ENCODE data around the gene TTL. TPM values are rescaled to one million over a fixed set of nuclear protein-coding genes. Genes with fewer than 3 reads are reported as not detected.
A peak's percentile ranks its signal among the peaks of the same experiment; 100 is the strongest.

Gene TTL
- total and polyA plus RNA-seq, 2 of the 13 experiments (the other 11 are each of a cell fraction or from before 2014, with no cell fraction given), result 19.0 to 59.8 TPM

GRCh38 chr2:112481050-112481527 lies 867 bp upstream of the TTL start (continued):
- TF ChIP-seq ARID5B (CRISPR knock-in tag; IDR thresholded peaks at IDR 0.05) (peak; percentile 68), ISX (CRISPR knock-in tag; conservative IDR thresholded peaks at IDR 0.05) (no peak), ATAD3A (CRISPR knock-in tag; IDR thresholded peaks at IDR 0.05) (no peak), MATR3 (CRISPR knock-in tag; IDR thresholded peaks at IDR 0.05) (no peak), ISL2 (CRISPR knock-in tag; IDR thresholded peaks at IDR 0.05) (no peak), KMT2A (CRISPR knock-in tag; IDR thresholded peaks at IDR 0.05) (peak; percentile 77), FOXC1 (CRISPR knock-in tag; IDR thresholded peaks at IDR 0.05; ENCODE audit: borderline replicate concordance) (no peak), ZNF891 (CRISPR knock-in tag; IDR thresholded peaks at IDR 0.05) (no peak), ETV6 (CRISPR knock-in tag; conservative IDR thresholded peaks at IDR 0.05) (0 out of 2 replicates have a peak, but pooled peaks have one; percentile 16), TEAD3 (CRISPR knock-in tag; optimal IDR thresholded peaks at IDR 0.05; ENCODE audit: borderline replicate concordance) (peak; percentile 87), MBD4 (IDR thresholded peaks at IDR 0.05; ENCODE audit: borderline replicate concordance, low read length) (no peak), PCBP2 (optimal IDR thresholded peaks at IDR 0.05; ENCODE audit: low read depth, low read length, poor library complexity, severe bottlenecking) (no peak), FOSL2 (CRISPR knock-in tag; IDR thresholded peaks at IDR 0.05) (peak; percentile 28; the same call in 1 of the 2 replicates), ZNF224 (CRISPR knock-in tag; IDR thresholded peaks at IDR 0.05) (no peak), ETV5 (CRISPR knock-in tag; IDR thresholded peaks at IDR 0.05; ENCODE audit: borderline replicate concordance) (no peak; the same call in 1 of the 2 replicates), ZNF432 (CRISPR knock-in tag; IDR thresholded peaks at IDR 0.05; ENCODE audit: borderline replicate concordance) (no peak), SATB2 (CRISPR knock-in tag; IDR thresholded peaks at IDR 0.05) (no peak), ZSCAN12 (CRISPR knock-in tag; IDR thresholded peaks at IDR 0.05) (no peak), TBX3 (IDR thresholded peaks at IDR 0.05; ENCODE audit: borderline replicate concordance) (no peak), SNRNP70 (IDR thresholded peaks at IDR 0.05; ENCODE audit: low read depth, low read length) (no peak), ZNF674 (CRISPR knock-in tag; IDR thresholded peaks at IDR 0.05; ENCODE audit: low read depth) (0 out of 2 replicates have a peak, but pooled peaks have one; percentile 35)
- TF ChIP-seq, protein P1, sequence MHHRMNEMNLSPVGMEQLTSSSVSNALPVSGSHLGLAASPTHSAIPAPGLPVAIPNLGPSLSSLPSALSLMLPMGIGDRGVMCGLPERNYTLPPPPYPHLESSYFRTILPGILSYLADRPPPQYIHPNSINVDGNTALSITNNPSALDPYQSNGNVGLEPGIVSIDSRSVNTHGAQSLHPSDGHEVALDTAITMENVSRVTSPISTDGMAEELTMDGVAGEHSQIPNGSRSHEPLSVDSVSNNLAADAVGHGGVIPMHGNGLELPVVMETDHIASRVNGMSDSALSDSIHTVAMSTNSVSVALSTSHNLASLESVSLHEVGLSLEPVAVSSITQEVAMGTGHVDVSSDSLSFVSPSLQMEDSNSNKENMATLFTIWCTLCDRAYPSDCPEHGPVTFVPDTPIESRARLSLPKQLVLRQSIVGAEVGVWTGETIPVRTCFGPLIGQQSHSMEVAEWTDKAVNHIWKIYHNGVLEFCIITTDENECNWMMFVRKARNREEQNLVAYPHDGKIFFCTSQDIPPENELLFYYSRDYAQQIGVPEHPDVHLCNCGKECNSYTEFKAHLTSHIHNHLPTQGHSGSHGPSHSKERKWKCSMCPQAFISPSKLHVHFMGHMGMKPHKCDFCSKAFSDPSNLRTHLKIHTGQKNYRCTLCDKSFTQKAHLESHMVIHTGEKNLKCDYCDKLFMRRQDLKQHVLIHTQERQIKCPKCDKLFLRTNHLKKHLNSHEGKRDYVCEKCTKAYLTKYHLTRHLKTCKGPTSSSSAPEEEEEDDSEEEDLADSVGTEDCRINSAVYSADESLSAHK (CRISPR knock-in tag; IDR thresholded peaks at IDR 0.05; ENCODE audit: borderline replicate concordance), result no peak
- TF ChIP-seq, protein P2, sequence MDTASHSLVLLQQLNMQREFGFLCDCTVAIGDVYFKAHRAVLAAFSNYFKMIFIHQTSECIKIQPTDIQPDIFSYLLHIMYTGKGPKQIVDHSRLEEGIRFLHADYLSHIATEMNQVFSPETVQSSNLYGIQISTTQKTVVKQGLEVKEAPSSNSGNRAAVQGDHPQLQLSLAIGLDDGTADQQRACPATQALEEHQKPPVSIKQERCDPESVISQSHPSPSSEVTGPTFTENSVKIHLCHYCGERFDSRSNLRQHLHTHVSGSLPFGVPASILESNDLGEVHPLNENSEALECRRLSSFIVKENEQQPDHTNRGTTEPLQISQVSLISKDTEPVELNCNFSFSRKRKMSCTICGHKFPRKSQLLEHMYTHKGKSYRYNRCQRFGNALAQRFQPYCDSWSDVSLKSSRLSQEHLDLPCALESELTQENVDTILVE (CRISPR knock-in tag; IDR thresholded peaks at IDR 0.05), result peak; percentile 46; the same call in 1 of the 2 replicates
- TF ChIP-seq, protein P3, sequence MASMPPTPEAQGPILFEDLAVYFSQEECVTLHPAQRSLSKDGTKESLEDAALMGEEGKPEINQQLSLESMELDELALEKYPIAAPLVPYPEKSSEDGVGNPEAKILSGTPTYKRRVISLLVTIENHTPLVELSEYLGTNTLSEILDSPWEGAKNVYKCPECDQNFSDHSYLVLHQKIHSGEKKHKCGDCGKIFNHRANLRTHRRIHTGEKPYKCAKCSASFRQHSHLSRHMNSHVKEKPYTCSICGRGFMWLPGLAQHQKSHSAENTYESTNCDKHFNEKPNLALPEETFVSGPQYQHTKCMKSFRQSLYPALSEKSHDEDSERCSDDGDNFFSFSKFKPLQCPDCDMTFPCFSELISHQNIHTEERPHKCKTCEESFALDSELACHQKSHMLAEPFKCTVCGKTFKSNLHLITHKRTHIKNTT (CRISPR knock-in tag; IDR thresholded peaks at IDR 0.05), result no peak
